Activated T-helper 17 cell treated with anti-CD3 and anti-CD28 coated beads, Interleukin-2, amount 50 U/mL, for 72 hours (primary cell): ENCODE measurements around the gene AGBL3. TPM values are rescaled to one million over a fixed set of nuclear protein-coding genes. Genes with fewer than 3 reads are reported as not detected.
"Not testable (repeated sequence)": the region's sequence is repeated elsewhere in the genome, so short reads cannot be mapped to it uniquely, and the experiment has no call there.

Experiments used
- ATAC-seq: fragments of 150-1000 bp; cut with Tn5 transposase; replicated peaks from 2 replicates; pipeline ENCODE4 v1.10.0; 2021; ENCODE audit warnings: mild to moderate bottlenecking, moderate library complexity
- H3K27ac Mint-ChIP-seq: one replicate; pipeline ENCODE4 v1.8.0; 2022; ENCODE audit warnings: mixed read lengths
- H3K27me3 Mint-ChIP-seq: one replicate; pipeline ENCODE4 v1.8.0; 2022; ENCODE audit warnings: mixed read lengths
- H3K36me3 Mint-ChIP-seq: one replicate; pipeline ENCODE4 v1.8.0; 2022; ENCODE audit warnings: low read depth, mild to moderate bottlenecking, mixed read lengths
- H3K4me1 Mint-ChIP-seq: one replicate; pipeline ENCODE4 v1.8.0; 2022; ENCODE audit warnings: mixed read lengths
- H3K4me3 Mint-ChIP-seq: one replicate; pipeline ENCODE4 v1.8.0; 2022; ENCODE audit warnings: mild to moderate bottlenecking, mixed read lengths
- H3K9me3 Mint-ChIP-seq: one replicate; pipeline ENCODE4 v1.8.0; 2022; ENCODE audit warnings: mixed read lengths
- total RNA-seq, 2 donors: library from RNA; stranded (reverse); gene quantifications; one replicate each; pipeline ENCODE4 v1.2.3, GENCODE V29; 2022

The AGBL3 gene
- total RNA-seq, 2 donors from 2014 or later = 1.8 to 2.3 TPM

DNA sequence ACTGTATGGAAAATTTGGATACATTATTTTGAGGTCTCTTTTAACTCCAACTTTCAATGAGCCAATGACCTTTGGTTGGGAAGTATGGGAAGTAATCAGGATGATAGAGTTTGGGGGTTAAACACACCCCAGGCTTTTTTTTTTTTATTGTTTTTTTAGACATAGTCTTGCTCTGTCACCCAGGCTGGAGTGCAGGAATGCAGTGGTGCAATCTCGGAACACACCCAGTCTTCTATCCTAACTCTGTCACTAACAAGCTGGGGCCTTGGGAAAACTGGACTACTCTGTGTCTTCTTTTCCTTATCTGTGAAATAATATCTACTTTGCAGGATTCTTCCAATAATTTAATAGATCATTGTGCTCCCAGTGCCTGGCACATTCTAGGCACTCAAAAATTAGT lies 37.6 kb upstream of the AGBL3 start:
- no peak for ATAC-seq
- no peak overlapping the region for H3K4me3 Mint-ChIP-seq
- peaks cover 3% of the 10 kb centered on the region for H3K27me3 Mint-ChIP-seq
- H3K9me3 Mint-ChIP-seq = no peaks in the 10 kb centered on the region
- no peak overlapping the region for H3K27ac Mint-ChIP-seq
- H3K4me1 Mint-ChIP-seq = no peaks in the 10 kb centered on the region
- H3K36me3 Mint-ChIP-seq = no peaks in the 10 kb centered on the region

DNA sequence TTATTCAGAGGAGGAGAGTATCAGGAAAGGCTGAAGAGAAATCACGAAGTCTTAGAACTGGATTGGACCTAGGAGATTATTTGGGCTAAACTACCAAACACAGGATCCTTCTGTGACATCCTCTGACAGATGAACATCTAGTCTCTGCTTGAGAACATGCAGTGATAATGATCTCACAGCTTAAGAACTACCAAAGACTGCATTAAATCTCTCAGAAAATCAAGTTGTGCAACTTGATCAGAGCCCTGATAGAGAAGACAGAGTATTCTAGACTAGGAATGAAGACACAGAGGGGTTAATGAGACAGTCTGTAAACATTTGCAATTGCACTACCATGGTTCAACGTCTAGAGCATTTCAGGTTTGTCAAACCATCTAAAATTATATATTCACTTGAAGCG lies 37.1 kb upstream of the AGBL3 start:
- Mint-ChIP-seq H3K4me3 (no peak overlapping the region), H3K4me1 (no peaks in the 10 kb centered on the region), H3K36me3 (no peaks in the 10 kb centered on the region), H3K27me3 (peaks cover 3% of the 10 kb centered on the region), H3K27ac (no peak overlapping the region), H3K9me3 (no peaks in the 10 kb centered on the region)
- ATAC-seq = no peak

DNA sequence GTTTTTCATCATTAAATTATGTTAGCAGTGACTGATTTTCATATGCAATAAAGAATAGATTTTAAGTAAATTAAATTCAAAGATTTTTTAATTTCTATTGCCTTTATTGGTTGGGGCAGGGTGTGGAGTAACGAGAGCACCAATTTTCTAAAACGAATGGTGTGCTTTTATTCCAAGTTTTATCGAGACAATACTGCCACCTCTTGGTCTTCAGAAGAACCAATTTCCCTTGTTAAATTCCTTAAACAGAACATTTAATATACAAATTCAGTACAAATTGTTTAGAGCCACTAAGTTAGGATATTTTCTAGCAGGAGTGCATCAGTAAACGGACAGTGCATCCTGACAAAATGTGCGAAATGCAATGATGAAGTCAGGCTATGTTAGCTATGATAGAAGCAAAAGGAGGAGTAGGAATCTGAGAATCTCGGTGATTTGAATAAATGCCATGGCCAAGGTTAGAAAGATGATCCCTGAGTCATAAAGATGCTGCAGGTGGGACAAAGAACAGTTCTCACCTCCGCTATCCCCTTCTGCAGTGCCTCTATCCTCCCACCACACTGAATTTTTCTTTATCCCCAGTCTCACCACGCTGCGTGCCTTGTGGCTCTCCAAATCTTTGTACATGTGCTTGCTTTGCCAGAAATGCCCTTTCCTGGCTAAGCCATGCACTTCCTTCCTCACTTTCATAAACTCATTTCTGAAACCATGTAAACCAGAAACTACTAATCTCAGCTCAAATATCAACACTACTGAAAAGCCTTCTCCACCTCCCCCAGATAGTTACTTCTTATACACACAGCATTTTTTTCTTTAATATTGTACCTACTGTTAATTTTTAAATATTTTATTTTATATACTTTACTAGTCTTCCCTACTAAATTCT lies 31.9 kb upstream of the AGBL3 start:
- Mint-ChIP-seq H3K4me3 (no peak overlapping the region), H3K4me1 (no peaks in the 10 kb centered on the region), H3K27ac (no peak overlapping the region), H3K27me3 (no peaks in the 10 kb centered on the region), H3K36me3 (no peaks in the 10 kb centered on the region), H3K9me3 (no peaks in the 10 kb centered on the region)
- ATAC-seq = no peak

DNA sequence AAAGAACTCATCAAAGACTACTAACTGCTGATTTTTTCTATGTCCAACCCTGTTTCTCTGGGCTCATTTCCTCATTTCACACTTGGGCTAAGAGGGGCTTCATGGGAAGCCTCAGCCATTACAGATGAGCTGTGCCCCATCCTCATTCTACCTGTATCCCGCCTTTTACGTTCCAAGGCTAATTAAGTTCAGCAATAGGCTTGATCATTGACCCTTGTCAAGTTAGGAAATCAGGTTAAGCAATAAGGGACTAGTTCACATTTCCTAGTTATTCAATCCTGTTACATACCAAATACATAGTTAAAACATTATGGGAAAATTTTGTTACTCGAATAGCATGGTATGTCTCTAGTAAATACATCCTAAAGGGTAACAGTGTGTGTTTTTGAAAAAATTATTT lies 29.3 kb upstream of the AGBL3 start:
- no peaks in the 10 kb centered on the region for H3K9me3 Mint-ChIP-seq
- no peak overlapping the region for H3K27ac Mint-ChIP-seq
- no peaks in the 10 kb centered on the region for H3K36me3 Mint-ChIP-seq
- no peak overlapping the region for H3K4me3 Mint-ChIP-seq
- H3K4me1 Mint-ChIP-seq = no peaks in the 10 kb centered on the region
- ATAC-seq = no peak
- no peaks in the 10 kb centered on the region for H3K27me3 Mint-ChIP-seq

DNA sequence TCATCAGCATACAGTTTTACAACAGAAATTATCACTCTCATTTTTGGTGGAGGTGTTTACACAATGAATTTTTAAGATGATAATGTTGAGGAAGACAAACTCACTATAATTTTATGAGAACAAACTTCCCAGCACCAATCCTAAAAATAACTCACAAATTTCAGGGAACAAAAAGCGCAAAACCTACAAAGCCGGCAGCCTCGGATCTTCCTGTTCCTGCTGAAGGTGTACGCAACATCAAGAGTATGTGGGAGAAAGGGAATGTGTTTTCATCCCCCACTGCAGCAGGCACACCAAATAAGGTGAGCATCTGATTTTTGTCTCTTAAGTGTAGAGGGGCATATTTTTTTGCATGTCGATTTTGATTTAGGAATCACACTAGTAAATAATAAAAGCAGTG lies 26.5 kb upstream of the AGBL3 start:
- Mint-ChIP-seq H3K36me3 (no peaks in the 10 kb centered on the region), H3K27me3 (peaks cover 6% of the 10 kb centered on the region), H3K4me3 (no peak overlapping the region), H3K9me3 (no peaks in the 10 kb centered on the region), H3K27ac (no peak overlapping the region), H3K4me1 (no peaks in the 10 kb centered on the region)
- no peak for ATAC-seq

DNA sequence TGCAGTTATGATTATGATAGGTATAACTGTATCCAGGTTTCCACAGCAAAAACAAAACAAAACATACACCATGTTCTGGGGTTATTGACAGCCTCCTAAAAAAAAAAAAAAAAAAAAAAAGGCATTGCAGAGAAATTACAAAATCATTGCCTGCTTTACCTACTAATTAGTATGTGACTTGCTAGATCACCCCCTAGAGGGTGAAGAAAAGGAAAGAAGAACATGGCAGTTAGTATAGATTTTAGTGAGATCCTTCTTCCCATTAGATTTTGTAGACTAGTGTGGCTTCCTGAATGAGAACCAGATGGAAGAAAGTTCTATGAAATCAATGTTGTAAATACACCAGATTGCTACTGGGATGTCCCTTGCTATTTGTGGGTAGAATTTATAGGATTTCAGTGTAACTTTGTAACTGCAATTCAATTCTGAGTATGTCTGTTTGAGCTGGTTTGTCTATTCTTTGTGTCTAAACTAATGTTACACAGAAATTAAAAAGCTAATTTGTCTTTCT lies 24.0 kb upstream of the AGBL3 start:
- H3K36me3 Mint-ChIP-seq = no peaks in the 10 kb centered on the region
- H3K4me1 Mint-ChIP-seq = no peaks in the 10 kb centered on the region
- no peak overlapping the region for H3K27ac Mint-ChIP-seq
- no peaks in the 10 kb centered on the region for H3K9me3 Mint-ChIP-seq
- ATAC-seq = no peak
- H3K4me3 Mint-ChIP-seq = no peak overlapping the region
- peaks cover 11% of the 10 kb centered on the region for H3K27me3 Mint-ChIP-seq

DNA sequence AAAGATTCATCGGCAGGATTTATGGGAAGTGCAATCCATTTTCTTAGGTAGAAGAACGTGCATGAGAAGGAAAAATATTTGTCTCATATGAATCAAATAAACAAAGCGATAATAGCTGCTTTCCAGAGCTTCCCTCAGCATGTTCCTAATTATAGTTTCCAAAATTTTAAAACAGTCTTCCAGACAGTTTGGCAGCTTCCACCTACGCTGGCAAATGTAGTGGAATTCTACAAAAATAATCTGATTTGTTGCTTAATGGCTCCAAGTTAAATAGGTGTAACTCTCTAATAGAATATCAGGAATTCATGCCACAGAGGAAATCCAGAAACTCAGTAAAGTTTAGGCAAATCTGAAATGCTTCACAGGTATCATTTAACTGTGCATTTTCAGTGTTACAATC lies 23.3 kb upstream of the AGBL3 start:
- no peak for ATAC-seq
- H3K9me3 Mint-ChIP-seq = no peaks in the 10 kb centered on the region
- H3K4me1 Mint-ChIP-seq = no peaks in the 10 kb centered on the region
- H3K4me3 Mint-ChIP-seq = no peak overlapping the region
- H3K27me3 Mint-ChIP-seq = peaks cover 14% of the 10 kb centered on the region
- no peaks in the 10 kb centered on the region for H3K36me3 Mint-ChIP-seq
- no peak overlapping the region for H3K27ac Mint-ChIP-seq

DNA sequence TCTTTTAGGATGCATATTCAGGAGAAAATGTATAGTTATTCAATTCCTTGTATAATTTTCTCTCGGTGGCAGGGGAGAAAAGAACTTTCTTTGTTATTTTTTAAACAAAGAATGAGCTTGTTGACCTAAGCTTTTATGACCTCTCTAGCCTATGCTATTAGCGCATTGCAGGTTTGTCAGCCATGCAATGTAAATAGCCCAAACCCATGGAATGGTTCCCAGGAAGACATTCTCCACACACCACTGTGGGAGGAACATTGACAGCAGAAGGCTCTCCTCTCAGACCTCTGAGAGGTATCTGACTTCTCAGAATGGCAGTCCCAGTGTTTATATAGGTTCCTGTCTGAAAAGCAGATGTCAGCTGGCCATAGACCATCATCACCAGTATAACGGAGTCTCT lies 19.6 kb upstream of the AGBL3 start:
- H3K4me1 Mint-ChIP-seq = no peaks in the 10 kb centered on the region
- peaks cover 14% of the 10 kb centered on the region for H3K27me3 Mint-ChIP-seq
- no peaks in the 10 kb centered on the region for H3K36me3 Mint-ChIP-seq
- ATAC-seq = no peak
- no peaks in the 10 kb centered on the region for H3K9me3 Mint-ChIP-seq
- H3K4me3 Mint-ChIP-seq = no peak overlapping the region
- no peak overlapping the region for H3K27ac Mint-ChIP-seq

DNA sequence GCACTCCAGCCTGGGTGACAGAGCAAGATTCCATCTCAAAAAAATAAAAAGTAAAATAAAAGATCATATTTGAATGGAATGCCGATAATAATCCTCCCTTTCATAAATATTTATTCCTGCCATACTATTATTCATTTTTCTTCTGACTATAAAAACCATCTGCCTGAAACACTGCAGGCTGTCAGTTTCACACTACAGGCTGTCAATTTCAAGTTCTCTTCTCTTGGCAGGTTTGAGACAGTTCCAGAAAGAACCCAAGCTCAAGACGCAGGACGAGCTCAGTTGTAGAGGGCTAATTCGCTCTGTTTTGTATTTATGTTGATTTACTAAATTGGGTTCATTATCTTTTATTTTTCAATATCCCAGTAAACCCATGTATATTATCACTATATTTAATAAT lies 18.2 kb upstream of the AGBL3 start:
- H3K9me3 Mint-ChIP-seq = no peaks in the 10 kb centered on the region
- no peaks in the 10 kb centered on the region for H3K4me1 Mint-ChIP-seq

DNA sequence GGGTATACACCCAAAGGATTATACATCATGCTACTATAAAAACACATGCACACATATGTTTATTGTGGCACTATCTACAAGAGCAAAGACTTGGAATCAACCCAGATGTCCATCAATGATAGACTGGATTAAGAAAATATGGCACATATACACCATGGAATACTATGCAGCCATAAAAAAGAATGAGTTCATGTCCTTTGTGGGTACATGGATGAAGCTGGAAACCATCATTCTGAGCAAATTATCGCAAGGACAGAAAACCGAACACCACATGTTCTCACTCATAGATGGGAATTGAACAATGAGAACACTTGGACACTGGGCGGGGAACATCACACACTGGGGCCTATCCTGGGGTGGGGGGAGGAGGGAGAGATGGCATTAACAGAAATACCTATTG lies 4.7 kb upstream of the AGBL3 start:
- not testable (repeated sequence) for H3K9me3 Mint-ChIP-seq, H3K4me1 Mint-ChIP-seq, H3K27me3 Mint-ChIP-seq, H3K27ac Mint-ChIP-seq, ATAC-seq, H3K36me3 Mint-ChIP-seq, H3K4me3 Mint-ChIP-seq

More for the DNA sequence above, 18.2 kb upstream of the AGBL3 start:
- no peak for ATAC-seq
- Mint-ChIP-seq H3K27ac (no peak overlapping the region), H3K4me3 (no peak overlapping the region), H3K36me3 (no peaks in the 10 kb centered on the region), H3K27me3 (peaks cover 14% of the 10 kb centered on the region)

DNA sequence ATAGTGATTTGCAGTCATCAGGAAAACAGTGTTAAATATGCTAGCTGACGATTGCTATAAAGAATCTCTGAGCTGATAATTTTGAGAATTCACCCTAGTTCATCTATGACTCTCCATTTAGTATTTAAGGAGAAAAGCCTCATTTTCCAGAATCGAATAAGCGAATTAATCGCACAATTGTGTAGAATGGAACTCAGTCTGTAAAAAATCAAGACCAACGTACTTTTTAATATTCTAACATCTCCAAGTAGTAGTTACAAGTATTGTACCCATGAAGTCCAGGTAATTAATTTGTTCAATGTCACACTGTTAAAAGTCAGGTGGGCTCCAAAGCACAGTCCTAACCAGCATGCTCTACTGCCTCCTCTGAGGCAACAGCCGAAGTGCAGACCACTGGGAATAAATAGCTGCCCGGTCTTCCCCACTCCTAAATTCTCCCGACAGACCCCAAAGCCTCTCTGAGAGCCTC lies 380 bp upstream of the AGBL3 start:
- Mint-ChIP-seq H3K4me3 (peak overlapping the region; percentile 96), H3K27ac (peak overlapping the region; percentile 99), H3K4me1 (peaks cover 12% of the 10 kb centered on the region), H3K9me3 (no peaks in the 10 kb centered on the region), H3K27me3 (no peaks in the 10 kb centered on the region), H3K36me3 (peaks cover 17% of the 10 kb centered on the region)
- peak; percentile 60 for ATAC-seq

DNA sequence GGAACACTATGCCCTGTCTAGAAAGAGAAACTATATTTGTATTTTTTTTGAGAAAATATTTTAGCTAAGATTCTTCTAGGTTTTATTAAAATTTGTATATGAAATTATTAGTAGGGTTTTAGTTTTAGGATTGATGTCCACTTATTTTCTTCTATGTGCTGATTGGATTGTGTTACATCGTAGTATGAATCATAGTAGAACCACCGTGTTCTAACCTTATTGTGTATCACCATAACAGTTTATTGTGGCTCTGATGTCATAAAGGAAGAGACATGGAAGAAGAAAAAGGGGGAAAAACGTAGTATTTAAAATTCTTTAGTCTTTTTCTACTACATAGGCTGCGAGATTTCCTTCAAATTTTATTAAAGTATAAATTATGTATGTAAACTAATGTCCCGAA lies 1.9 kb downstream of the AGBL3 start:
- Mint-ChIP-seq H3K36me3 (peaks cover 17% of the 10 kb centered on the region), H3K27me3 (no peaks in the 10 kb centered on the region), H3K4me1 (peaks cover 25% of the 10 kb centered on the region), H3K9me3 (no peaks in the 10 kb centered on the region), H3K27ac (no peak overlapping the region), H3K4me3 (peak overlapping the region; percentile 96)
- no peak for ATAC-seq

DNA sequence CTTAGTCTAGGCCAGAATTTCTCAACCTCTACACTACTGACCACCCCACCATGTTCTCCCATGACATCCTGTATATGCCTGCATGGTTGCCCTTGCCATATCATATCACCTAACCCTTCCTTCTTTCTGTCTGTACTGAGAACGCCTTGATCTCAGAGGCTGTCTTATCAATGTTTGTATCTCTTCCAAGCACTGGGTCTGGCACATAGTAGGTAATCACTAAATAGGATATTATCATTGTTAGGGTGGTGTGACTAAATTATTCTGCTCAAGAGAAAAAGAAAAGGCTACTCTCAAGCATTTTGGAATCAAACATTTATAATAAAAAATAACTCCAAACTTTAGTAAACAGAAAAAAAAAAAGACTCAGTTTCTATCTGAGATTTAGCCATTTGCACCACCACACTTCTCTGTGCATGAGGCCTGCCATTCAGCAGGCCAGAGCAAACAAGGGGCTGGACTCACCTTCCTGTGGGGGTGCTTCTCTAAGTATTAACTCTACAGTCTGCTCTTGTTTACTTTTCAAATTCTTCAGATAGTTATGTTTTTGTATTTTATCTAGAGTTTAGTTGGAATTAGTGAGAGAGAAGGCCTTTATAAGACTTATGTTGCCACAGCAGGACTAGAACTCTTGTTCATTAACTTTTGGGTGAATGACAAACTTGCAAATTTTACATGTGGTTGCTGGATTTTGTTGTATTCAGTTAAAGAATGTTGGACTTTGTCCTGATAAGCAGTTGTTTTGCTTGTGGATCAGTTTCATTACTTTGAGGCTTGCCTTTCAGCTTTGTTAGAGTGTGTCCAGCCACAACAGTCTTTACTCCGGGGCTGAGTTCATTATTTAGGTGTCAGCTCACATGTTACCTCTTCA lies 5.4 kb downstream of the AGBL3 start:
- Mint-ChIP-seq H3K4me3 (no peak overlapping the region), H3K27ac (peak overlapping the region; percentile 24), H3K27me3 (no peaks in the 10 kb centered on the region), H3K9me3 (no peaks in the 10 kb centered on the region), H3K4me1 (peaks cover 31% of the 10 kb centered on the region), H3K36me3 (peaks cover 38% of the 10 kb centered on the region)
- ATAC-seq = no peak

DNA sequence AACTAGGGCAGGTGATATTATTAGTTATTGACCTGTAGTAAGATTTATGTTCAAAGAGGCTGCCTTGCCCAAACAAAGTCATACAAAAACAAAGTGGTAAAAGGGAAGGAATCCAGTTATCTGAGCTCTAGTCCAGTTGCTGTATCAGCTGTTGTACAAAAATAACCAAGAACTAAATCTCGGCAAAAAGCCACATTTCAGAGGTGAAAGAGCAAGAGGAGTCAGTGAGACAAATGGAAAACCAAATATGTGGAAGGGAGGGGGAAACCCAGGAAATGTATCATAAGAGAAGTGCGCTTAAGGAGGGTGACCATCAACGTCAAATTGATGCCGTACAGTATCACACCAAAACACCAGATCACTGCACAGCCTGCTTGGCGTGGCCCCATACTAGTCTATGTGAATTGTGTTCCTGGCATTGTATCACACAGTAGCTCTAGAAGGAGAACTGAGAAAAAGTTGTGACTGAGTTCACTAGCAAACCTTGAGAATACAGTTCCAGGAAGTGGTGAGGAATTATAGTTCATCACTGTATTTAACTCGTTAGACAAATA lies 6.4 kb downstream of the AGBL3 start:
- peak overlapping the region; percentile 19 for H3K4me3 Mint-ChIP-seq

More for the DNA sequence above, 6.4 kb downstream of the AGBL3 start:
- H3K36me3 Mint-ChIP-seq = peaks cover 38% of the 10 kb centered on the region
- peak; percentile 95 for ATAC-seq
- H3K27me3 Mint-ChIP-seq = no peaks in the 10 kb centered on the region
- H3K9me3 Mint-ChIP-seq = no peaks in the 10 kb centered on the region
- peak overlapping the region; percentile 8 for H3K27ac Mint-ChIP-seq
- H3K4me1 Mint-ChIP-seq = peaks cover 31% of the 10 kb centered on the region
